HFF-Myc (cell line): ENCODE results near the gene PPARD.

Experiments
- DNase-seq: peaks from one replicate; pipeline ENCODE4 v3.0.0-alpha.2; 2011; ENCODE audit warnings: low read depth; ENCODE audit errors: extremely low read depth
- H3K4me3 ChIP-seq: replicated peaks from 2 replicates; pipeline ENCODE4 v1.5.1; 2011; ENCODE audit warnings: low read depth, mild to moderate bottlenecking, control low read depth, low read length
- TF ChIP-seq, protein P1 (sequence below): IDR thresholded peaks from 2 replicates; pipeline ENCODE4 v1.5.1; 2012; ENCODE audit warnings: mild to moderate bottlenecking, low read depth, low read length, control low read depth; ENCODE audit errors: missing control alignments

The PPARD gene

DNA sequence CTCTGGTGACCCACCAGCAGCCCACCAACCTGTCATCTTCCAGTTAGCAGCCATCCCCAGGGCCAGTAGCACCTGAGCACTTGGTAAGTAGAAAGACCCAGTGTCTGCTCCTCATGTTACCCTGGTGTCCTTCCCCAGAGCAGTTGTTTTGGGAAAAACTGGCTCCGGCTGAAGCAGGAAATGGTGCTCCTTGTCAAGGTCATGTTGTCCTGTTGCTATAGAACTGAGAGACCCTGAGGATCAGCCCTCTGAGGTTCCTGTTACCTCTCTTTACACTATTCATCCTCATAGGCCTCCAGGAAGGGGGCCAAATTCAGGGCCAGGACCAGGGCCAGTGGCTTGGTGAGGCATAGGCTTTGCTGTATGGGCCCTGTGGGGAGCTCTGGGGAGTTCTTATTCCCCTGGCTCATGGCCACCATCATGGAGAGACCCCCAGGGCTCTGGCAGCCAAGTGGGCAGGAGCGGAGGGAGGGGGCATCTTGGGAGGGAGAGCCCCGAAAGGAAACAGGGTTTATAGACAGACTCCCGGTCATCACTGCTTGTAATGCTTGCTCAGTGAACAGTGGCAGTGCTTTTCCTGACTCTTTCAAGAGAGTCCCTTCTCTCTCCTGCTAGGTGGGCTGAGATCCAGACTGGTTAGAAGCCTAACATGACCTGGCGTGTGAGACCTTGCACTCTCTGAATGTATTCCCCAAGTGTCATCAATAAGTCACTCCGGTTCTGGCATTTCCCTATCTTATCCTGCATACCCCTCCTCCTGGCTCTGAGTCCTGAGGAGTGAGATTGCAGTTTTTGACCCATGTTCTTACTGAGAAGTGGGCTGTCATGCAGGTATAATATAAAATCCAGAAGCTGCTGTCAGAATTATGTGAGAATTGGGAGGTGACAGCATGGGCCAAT is 50.7 kb downstream of the PPARD start:
- H3K4me3 ChIP-seq, result no peak overlapping the region
- TF ChIP-seq, protein P1, sequence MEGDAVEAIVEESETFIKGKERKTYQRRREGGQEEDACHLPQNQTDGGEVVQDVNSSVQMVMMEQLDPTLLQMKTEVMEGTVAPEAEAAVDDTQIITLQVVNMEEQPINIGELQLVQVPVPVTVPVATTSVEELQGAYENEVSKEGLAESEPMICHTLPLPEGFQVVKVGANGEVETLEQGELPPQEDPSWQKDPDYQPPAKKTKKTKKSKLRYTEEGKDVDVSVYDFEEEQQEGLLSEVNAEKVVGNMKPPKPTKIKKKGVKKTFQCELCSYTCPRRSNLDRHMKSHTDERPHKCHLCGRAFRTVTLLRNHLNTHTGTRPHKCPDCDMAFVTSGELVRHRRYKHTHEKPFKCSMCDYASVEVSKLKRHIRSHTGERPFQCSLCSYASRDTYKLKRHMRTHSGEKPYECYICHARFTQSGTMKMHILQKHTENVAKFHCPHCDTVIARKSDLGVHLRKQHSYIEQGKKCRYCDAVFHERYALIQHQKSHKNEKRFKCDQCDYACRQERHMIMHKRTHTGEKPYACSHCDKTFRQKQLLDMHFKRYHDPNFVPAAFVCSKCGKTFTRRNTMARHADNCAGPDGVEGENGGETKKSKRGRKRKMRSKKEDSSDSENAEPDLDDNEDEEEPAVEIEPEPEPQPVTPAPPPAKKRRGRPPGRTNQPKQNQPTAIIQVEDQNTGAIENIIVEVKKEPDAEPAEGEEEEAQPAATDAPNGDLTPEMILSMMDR, result no peak
- no peak for DNase-seq

DNA sequence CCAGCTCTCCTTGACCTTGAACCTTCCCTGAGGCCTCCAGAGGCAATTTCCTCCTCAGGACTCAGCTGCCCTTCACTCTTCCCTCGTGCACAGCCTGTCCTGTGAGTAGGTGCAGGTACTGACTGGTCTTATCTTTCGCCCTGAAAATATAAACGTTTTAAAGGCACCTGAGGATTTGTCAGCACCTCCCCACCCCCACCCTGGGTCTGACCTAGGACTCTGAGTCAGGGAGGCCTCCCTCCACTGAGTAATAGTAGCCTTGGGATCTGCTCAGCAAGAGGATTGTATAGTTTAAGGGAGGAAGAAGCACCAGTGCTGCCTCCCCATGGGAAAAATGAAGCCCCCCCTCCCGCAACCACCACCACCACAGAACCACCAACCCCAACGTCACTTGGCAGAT is 54.6 kb downstream of the PPARD start:
- TF ChIP-seq, protein P1, result no peak
- no peak for DNase-seq
- H3K4me3 ChIP-seq, result no peak overlapping the region

GRCh38 chr6:35397806-35398418 is 55.6 kb downstream of the PPARD start:
- no peak for DNase-seq
- H3K4me3 ChIP-seq, result no peak overlapping the region
- TF ChIP-seq, protein P1, result no peak

GRCh38 chr6:35398526-35398925 is 56.2 kb downstream of the PPARD start:
- DNase-seq, result no peak
- no peak overlapping the region for H3K4me3 ChIP-seq
- TF ChIP-seq, protein P1, result no peak

GRCh38 chr6:35400111-35400510 is 57.8 kb downstream of the PPARD start:
- TF ChIP-seq, protein P1, result no peak
- H3K4me3 ChIP-seq, result no peak overlapping the region
- no peak for DNase-seq

- TF ChIP-seq, protein P1, result no peak
- DNase-seq, result no peak
- H3K4me3 ChIP-seq, result no peak overlapping the region
These were observed 58.5 kb downstream of the PPARD start for GRCh38 chr6:35400901-35401311.

DNA sequence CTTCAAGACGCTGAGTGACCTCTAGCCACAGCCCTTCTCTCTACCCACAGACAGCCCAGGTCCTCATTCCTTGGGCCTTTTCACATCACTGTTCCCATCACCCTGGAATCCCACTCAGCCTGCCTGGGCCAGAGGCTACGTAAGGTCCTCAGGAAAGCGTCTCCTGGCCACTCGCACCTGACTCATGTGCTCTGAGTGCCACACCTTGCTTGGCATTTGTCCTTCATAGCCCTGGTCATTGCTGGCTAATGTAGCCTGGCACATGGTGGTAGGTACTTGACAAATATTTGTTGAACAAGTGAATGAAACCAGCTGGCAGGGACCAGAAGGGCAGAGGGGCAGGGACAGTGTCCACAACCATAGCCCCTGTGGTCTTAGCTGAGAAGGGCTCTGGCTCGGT is 59.2 kb downstream of the PPARD start:
- TF ChIP-seq, protein P1, result no peak
- no peak overlapping the region for H3K4me3 ChIP-seq
- no peak for DNase-seq
